ENCODE measurements around the gene GABPA. TPM values are rescaled to one million over a fixed set of nuclear protein-coding genes. Genes with fewer than 3 reads are reported as not detected.
"Not testable (repeated sequence)": the region's sequence is repeated elsewhere in the genome, so short reads cannot be mapped to it uniquely, and the experiment has no call there.

GABPA gene
- total RNA-seq (2014; rRNA removed; shearing (Covaris generic); ENCODE audit: low replicate concordance), result 16.2 and 26.4 TPM in 2 replicates

DNA sequence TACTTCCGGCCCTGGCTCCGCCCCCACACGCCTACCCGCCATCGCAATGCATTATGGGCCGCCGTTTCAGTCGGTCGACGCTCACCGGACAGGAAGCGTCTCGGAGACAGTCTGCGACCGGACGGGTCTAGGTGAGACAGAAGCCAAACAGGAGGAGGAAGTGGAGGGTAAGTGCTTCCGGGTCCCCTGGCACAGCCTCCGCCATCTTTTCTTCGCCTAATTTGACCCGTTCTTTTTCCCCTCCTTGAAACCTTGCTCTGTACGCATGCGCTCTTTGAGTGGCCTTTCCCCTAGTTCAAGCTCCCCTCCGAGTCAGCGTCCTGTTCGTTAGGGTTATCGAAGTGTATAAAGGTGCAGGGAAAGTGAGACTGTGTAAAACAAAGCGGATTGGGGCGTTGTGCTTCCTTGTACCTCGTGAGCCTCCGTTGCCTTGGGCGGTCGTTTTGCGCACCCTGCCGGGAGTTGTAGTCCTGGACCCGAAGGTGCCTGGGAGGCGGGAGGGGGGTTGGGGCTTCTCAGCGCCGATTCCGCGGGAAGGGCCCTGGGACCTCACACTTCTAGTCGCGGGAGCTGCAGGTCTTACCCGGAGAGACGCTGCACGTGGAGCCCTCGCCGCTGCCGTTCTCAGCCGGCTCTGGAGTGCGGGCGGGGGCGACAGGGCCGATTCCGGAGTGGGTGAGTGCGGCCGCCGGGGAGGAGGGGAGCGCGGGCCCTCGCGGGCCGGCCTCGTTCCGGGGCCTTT lies at the start of gene GABPA, which contains the start of gene ATP5PF:
Gene GABPA, plus strand, starts transcription at position 69 of the 742 bp plus-strand sequence. CDS start 6,627 bp downstream, outside the sequence.
Gene ATP5PF, minus strand, starts transcription at position 1 of the 742 bp plus-strand sequence. CDS start 5,110 bp downstream, outside the sequence.
- in situ Hi-C loops (cut with HindIII; ENCODE audit: low pct_unique_long_range_greater_than_20kb, low sequenced_read_pairs), result no loop called here
- peak; percentile 99 for DNase-seq (ENCODE audit: low read depth)

DNA sequence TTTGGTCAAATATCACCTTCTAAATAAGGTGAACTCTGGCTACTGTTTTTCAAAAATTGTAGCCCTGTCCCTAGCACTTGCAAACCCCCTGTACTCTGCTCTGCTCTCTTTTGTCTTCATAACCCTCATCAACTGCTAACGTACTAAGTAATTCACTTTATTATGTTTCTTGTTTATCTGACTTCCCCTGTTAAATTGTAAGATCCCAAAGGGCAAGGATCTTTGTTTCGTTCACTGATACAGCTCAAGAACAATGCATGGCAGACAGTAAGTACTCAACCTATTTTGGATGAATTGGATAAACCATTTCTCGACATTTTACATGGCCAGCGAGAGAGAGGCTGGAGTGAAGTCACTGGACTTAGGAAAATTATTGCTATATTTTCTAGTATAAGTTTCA lies 47.0 kb upstream of the GABPA start:
- DNase-seq (ENCODE audit: low read depth), result no peak
- in situ Hi-C loops (cut with HindIII; ENCODE audit: low pct_unique_long_range_greater_than_20kb, low sequenced_read_pairs), result no loop called here

DNA sequence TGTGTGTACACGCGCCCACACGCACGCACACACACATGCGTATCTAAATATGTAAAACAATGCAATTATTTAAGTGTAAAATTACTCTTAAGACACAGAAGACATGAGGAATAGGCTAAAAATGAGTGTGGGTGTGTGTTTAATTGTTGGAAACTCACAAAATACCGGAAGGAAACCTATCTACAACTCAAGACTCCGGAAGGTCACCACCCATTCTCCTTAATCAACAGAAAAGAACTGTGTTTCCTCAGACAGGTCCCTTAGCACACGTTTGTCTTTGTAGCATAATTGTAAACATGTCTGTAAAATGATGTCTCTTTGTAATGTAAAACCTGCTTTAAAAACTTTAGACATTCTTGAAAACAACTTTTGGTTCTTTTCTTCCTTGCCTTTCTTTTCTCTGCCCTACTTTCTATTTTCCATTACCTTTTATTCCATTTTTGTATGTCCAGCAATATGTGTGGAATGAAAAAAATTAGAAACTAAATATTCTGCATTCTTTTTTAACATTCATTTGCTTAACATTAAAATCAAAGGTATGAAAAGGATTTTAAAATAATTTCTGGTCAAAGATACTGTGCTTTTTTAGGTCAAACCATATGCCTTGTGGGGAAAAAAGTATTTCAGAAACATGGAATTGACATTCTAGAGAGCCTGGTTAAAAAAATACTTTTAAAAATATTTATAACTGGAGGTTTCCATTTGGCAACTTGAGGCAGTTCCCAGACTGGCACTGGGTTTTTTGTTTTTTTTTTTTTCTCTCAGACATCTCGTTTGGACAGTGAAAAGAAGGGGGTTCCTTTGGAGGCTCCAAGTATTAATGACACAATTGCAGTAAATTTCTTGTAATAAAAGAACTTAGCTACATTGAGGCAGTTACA lies 46.3 kb upstream of the GABPA start:
- DNase-seq (ENCODE audit: low read depth), result no peak
- in situ Hi-C loops (cut with HindIII; ENCODE audit: low pct_unique_long_range_greater_than_20kb, low sequenced_read_pairs), result no loop called here

DNA sequence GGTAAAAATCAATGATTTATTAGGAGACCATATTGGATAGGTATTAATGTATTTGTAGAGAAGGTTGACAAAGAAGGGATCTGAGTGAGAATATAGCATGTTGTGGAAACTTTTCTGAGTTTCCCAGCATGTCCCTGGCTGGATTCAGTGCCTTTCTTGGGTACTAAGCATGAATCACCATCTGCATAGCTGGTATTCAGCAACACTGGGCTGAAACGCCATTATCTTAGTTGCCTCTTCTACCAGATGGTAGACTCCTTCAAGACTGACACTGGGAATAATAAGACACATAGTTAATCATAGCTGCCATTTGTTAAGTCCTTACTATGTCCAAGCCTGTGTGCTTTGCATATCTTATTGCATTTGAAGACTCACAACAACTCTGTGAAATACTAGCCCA lies 45.5 kb upstream of the GABPA start:
- DNase-seq (ENCODE audit: low read depth), result no peak
- in situ Hi-C loops (cut with HindIII; ENCODE audit: low pct_unique_long_range_greater_than_20kb, low sequenced_read_pairs), result no loop called here

DNA sequence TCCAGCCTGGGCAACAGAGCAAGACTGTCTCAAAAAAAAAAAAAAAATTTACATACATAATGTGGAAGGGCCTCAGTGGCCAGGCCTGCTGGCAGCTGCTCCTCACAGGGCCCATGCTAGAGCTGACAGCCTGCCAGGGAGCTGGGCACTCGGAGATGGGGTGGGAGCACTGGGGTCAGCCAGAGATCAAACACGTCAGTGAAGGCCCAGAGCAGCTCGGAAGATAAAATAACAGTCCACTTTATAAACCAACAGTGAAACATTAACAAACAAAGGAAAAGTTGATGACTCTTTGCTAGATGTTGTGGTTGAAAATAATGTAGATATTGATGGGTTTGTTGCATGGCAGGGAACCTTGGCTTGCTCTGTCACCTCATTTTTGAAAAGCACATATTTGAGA lies 42.8 kb upstream of the GABPA start:
- peak; percentile 76 for DNase-seq (ENCODE audit: low read depth)
- in situ Hi-C loops (cut with HindIII; ENCODE audit: low pct_unique_long_range_greater_than_20kb, low sequenced_read_pairs), result no loop called here

DNA sequence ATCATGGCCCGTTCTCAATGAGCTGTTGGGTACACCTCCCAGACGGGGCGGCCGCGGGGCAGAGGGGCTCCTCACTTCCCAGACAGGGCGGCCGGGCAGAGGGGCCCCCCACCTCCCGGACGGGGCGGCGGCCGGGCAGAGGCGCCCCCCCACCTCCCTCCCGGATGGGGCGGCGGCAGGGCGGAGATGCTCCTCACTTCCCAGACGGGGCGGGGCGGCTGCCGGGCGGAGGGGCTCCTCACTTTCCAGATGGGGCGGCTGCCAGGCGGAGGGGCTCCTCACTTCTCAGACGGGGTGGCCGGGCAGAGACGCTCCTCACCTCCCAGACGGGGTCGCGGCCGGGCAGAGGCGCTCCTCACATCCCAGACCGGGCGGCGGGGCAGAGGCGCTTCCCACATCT lies 39.3 kb upstream of the GABPA start:
- DNase-seq (ENCODE audit: low read depth); in situ Hi-C loops (cut with HindIII; ENCODE audit: low pct_unique_long_range_greater_than_20kb, low sequenced_read_pairs): not testable (repeated sequence)

DNA sequence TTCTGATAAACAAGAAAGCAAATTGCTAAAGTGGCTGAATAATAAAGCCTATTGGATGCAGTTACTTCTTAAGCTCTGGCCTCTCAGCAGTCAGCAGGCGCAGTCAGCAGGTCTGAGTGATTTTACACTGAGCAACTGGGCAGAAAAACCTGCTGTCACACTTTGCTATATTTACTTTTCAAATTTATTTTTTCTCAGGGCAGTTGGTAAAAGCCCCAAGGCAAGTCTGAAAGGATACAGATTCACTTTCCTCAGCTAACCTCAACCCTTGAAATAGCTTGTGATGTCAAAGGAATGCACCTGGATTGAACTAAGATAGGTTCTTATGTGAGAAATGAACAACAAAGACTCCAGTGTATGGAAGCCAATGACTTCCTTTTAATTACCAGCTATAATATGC lies 34.0 kb upstream of the GABPA start:
- no peak for DNase-seq (ENCODE audit: low read depth)
- in situ Hi-C loops (cut with HindIII; ENCODE audit: low pct_unique_long_range_greater_than_20kb, low sequenced_read_pairs), result no loop called here

DNA sequence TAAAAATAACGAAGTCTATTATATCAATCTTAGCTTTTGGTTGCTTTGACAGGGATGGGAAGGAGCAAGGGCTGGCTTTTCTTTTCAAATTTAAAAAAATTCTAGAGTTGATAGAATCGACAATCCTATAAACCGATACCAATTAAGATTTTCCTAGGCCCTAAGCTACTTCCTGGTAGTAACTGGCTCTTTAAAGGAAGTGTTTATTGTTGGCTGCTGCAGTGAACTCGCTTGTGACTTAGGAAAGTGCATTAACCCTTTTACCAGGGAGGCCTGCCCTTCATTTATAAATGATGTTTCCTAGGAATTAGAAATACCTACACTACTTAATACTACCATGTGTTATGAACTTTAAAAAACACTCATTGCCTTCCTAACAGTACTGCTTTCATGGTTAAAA lies 33.2 kb upstream of the GABPA start:
- in situ Hi-C loops (cut with HindIII; ENCODE audit: low pct_unique_long_range_greater_than_20kb, low sequenced_read_pairs), result no loop called here
- DNase-seq (ENCODE audit: low read depth), result no peak

DNA sequence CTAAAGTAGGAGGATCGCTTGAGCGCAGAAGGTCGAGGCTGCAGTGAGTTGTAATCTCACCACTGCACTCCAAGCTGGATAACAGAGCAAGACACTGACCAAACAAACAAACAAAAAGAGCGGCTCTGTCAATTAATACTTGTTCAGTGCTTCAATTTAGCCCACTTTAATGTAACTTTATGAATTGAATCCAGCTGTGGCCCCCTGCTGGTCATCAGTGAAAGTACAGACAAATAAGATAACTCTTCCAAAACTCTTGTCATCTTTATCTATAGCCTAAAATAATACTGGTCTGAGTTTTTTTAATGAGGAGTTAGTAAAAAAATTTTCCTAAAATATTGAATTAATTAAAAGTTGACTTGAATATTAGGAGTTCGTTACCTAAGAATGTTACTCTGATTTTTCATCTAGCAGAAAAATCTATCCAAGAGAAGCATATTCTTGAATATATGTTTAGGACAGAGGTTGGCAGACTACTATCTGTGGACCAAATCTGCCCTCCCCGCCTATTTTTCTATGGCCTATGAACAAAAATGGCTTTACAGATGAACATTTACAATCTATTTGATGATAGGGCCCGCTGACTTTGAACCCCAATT lies 26.2 kb upstream of the GABPA start:
- DNase-seq (ENCODE audit: low read depth), result peak; percentile 20
- in situ Hi-C loops (cut with HindIII; ENCODE audit: low pct_unique_long_range_greater_than_20kb, low sequenced_read_pairs), result no loop called here

DNA sequence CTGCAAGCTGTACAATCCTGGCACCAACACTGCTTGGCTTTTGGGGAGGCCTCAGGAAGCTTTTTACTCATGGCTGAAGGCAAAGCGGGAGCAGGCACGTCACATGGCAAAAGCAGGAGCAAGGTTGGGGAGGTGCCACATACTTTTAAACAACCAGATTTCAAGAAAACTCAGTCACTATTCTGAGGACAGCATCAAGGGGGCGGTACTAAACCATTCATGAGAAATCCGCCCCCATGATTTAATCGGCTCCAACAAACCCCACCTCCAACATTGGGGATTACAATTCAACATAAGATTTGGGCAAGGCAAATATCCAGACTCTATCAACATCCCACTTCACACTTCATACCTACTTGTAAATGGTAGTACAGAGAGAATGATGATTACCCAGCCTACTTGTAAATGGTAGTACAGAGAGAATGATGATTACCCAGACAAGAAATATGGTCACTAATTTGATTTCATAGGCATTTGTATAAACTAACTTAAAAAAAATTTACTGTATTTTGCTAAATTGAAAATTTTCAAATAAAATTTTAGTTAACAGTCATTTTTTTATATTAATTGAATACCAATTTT lies 25.0 kb upstream of the GABPA start:
- no peak for DNase-seq (ENCODE audit: low read depth)
- in situ Hi-C loops (cut with HindIII; ENCODE audit: low pct_unique_long_range_greater_than_20kb, low sequenced_read_pairs), result no loop called here

DNA sequence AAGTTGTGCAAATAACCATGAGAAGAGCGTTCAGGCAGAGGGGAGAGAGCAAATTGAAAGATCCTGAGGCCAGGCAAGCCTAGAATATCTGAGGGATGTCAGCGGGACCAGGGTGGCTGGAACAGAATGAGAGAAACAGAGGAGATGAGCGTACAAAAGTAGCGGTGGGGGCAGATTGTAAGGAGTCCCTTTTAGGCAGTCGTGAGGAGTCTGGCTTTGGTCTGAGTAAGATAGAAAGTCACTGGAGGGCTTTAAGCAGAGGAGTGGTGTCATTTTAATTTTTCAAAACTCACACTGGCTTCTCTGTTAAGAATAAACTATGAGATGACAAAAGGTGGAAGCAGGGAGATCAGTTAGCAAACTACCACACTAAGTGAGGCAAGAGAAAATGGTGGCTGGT lies 24.2 kb upstream of the GABPA start:
- in situ Hi-C loops (cut with HindIII; ENCODE audit: low pct_unique_long_range_greater_than_20kb, low sequenced_read_pairs), result no loop called here
- no peak for DNase-seq (ENCODE audit: low read depth)

DNA sequence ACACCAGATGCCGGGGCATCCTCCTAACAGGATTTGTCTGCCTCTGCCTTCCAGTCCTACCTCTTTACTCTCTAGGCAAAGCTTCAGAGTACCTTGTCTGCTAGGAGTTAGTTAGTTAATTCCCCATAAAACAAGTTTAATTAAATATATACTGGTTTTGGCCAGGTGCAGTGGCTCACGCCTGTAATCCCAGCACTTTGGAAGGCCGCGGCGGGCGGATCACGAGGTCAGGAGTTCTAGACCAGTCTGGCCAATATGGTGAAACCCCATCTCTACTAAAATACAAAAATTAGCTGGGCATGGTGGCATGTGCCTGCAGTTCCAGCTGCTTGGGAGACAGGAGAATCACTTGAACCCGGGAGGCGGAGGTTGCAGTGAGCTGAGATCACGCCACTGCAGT lies 20.7 kb upstream of the GABPA start:
- in situ Hi-C loops (cut with HindIII; ENCODE audit: low pct_unique_long_range_greater_than_20kb, low sequenced_read_pairs); DNase-seq (ENCODE audit: low read depth): not testable (repeated sequence)

DNA sequence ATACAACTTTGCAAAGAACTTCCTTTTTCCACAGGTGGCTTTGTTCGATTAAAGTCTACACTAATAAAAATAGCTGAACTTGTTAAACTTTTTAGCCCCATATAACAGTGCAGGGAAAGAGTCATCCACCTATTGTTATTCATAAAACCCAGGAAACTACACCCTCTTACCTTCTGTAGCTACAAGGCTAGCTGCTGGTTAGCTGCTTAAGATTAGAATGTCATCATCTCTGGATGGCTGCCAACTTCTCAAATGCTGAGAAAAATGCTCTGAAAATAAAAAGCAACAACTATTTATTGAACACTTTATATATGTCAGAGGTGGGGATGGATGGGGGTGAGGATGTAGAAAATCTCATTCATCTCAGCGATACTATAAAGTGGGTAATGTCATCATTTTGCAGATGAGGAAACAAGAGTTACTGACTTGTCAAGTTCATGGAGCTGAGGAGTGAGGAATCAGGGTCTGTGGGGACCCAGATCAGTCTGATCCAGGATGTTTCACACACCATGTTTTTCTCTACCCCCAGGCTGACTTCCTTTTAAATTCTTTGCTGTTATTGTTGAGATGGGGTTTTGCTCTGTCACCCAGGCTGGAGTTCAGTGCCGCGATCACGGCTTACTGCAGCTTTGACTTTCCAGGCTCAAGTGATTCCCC lies 17.2 kb upstream of the GABPA start:
- peak; percentile 41 for DNase-seq (ENCODE audit: low read depth)
- in situ Hi-C loops (cut with HindIII; ENCODE audit: low pct_unique_long_range_greater_than_20kb, low sequenced_read_pairs), result no loop called here

DNA sequence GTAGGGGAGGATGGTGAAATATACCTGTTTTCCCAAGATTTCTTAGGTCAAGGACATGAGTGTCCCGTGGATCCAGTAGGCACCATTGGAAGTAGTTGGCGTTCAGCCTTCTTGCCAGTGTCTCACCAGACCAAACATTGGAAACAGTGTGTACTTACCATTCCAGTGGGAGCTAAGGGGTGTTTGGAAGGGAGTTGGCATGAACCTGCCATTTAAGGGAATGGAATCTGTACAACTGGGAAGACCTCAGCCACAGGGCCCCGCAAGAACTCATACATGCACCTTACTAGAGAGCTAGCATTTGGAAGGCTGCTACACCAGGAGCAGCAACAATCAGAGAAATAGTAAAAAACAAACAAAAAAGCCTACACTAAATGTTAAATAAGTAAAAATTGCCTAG lies 12.8 kb upstream of the GABPA start:
- in situ Hi-C loops (cut with HindIII; ENCODE audit: low pct_unique_long_range_greater_than_20kb, low sequenced_read_pairs), result no loop called here
- no peak for DNase-seq (ENCODE audit: low read depth)

DNA sequence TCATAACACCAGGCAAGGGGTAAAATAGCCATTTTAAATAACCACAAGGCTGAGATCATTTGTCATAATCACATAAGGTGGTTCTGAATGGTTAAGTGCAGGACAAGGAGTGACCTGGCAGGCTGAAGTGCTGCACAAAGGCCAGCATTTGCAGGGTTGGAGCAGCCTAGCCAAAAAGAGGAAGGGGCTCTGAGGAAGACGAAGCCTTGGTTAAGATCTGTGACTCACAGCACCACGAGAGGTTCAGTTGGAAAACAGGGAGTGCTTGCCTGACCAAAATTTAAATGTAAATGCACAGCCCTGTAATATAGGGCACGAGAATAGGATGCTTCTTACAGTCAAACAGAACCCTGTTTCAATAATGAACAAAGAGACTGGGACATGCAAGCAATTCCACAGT lies 12.1 kb upstream of the GABPA start:
- in situ Hi-C loops (cut with HindIII; ENCODE audit: low pct_unique_long_range_greater_than_20kb, low sequenced_read_pairs), result no loop called here
- DNase-seq (ENCODE audit: low read depth), result no peak

DNA sequence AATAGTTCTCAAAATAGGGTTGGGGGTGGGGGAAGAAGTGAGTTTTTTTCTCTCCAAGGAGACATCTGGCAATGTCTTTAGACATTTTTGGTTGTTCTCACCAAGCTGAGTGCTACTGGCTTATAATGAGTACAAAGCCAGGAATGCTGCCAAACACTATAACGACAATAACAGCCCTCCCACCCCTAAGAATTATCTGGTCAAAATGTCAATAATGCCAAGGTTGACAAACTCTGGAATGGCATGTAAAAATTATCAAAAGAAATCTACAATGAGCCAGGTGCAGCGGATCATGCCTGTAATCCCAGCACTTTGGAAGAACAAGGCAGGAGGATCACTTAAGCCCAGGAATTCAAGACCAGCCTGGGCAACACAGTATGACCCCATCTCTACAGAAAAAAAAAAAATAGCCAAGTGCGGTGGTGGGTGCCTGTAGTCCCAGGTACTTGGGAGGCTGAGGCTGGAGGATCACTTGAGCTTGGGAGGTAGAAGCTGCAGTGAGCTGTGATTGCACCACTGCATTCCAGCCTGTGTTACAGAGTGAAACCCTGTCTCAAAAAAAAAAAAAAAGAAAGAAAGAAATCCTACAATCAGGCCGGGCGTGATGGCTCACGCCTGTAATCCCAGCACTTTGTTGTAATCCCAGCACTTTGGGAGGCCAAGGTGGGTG lies 2.5 kb upstream of the GABPA start:
- DNase-seq (ENCODE audit: low read depth), result no peak
- in situ Hi-C loops (cut with HindIII; ENCODE audit: low pct_unique_long_range_greater_than_20kb, low sequenced_read_pairs), result no loop called here

DNA sequence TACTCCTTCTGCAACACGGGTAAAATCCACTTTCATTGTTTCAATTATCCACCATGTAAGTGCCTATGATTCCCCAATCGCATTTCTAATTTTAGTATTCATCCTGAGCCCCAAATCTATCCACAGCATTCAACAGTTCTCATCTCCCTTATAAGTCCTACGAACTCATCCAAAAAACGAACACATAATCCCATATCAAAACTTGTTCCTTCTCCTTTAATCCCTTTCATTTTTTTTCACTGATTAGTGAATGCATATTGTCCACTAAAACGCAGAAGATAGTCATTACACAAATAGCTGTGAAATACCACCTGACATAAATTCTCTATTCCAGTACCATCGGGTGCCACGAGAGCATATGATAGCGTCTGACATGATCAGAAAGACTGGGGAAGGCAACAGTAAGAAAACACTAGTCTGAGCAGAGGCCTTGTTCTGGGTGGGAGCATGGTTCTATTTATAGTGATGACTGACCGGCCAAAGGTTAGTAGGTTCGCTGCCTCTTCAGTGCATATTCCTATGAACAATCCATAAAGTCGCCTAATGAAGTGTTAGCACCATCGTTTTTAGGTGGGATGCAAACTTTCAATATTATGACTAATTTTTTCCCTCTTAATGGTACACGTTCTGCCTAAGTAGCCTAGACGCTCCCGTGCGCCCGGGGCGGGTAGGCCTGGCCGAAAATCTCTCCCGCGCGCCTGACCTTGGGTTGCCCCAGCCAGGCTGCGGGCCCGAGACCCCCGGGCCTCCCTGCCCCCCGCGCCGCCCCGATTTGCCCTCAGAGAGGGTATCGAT lies 716 bp upstream of the GABPA start:
- DNase-seq (ENCODE audit: low read depth), result peak; percentile 27
- in situ Hi-C loops (cut with HindIII; ENCODE audit: low pct_unique_long_range_greater_than_20kb, low sequenced_read_pairs), result no loop called here
